ACC112 (cell line): ENCODE measurements around the gene YIPF2.

Experiments
- H2AFZ ChIP-seq: fragments of 200-600 bp; sonication (generic); one replicate; pipeline ENCODE4 v1.6.0; 2017; ENCODE audit warnings: antibody characterized with exemption, low read length; ENCODE audit not compliant: unreplicated experiment
- H3K27ac ChIP-seq: fragments of 200-600 bp; sonication (generic); 2 replicates; pipeline ENCODE4 v1.5.1; 2014; ENCODE audit warnings: low read depth, mild to moderate bottlenecking, antibody characterized with exemption, low read length, moderate library complexity
- H3K27me3 ChIP-seq: fragments of 200-600 bp; sonication (generic); 2 replicates; pipeline ENCODE4 v1.6.1; 2014; ENCODE audit warnings: mild to moderate bottlenecking, antibody characterized with exemption, low read length, moderate library complexity, mixed read lengths; ENCODE audit not compliant: insufficient read depth
- H3K36me3 ChIP-seq: fragments of 200-600 bp; sonication (generic); 2 replicates; pipeline ENCODE4 v1.6.1; 2016; ENCODE audit warnings: mild to moderate bottlenecking, antibody characterized with exemption, low read length, moderate library complexity, mixed read lengths; ENCODE audit not compliant: insufficient read depth
- H3K4me1 ChIP-seq: fragments of 200-600 bp; sonication (generic); one replicate; pipeline ENCODE4 v1.6.1; 2016; ENCODE audit warnings: low read length, mixed read lengths; ENCODE audit not compliant: insufficient read depth, unreplicated experiment, control insufficient read depth
- H3K4me3 ChIP-seq: fragments of 200-600 bp; sonication (generic); 2 replicates; pipeline ENCODE4 v1.5.1; 2014; ENCODE audit warnings: mild to moderate bottlenecking, low read depth, low read length
- H3K79me2 ChIP-seq: fragments of 200-600 bp; sonication (generic); one replicate; pipeline ENCODE4 v1.6.0; 2016; ENCODE audit warnings: low read length; ENCODE audit not compliant: control insufficient read depth, unreplicated experiment, insufficient read depth

Gene YIPF2

GRCh38 chr19:10920781-10921180 is 7.7 kb downstream of the YIPF2 start:
- Histone ChIP-seq H2AFZ (no peak overlapping the region), H3K79me2 (no peaks in the 10 kb centered on the region), H3K4me3 (no peak overlapping the region), H3K27ac (no peak overlapping the region), H3K4me1 (peaks cover 3% of the 10 kb centered on the region), H3K36me3 (0 out of 2 replicates have a peak, but pooled peaks cover 3% of the 10 kb centered on the region), H3K27me3 (no peaks in the 10 kb centered on the region)

GRCh38 chr19:10920288-10920655 is 8.2 kb downstream of the YIPF2 start:
- H3K79me2 ChIP-seq: no peaks in the 10 kb centered on the region
- H2AFZ ChIP-seq: no peak overlapping the region
- H3K27ac ChIP-seq: no peak overlapping the region
- no peaks in the 10 kb centered on the region for H3K27me3 ChIP-seq
- peaks cover 8% of the 10 kb centered on the region for H3K4me1 ChIP-seq
- H3K36me3 ChIP-seq: 0 out of 2 replicates have a peak, but pooled peaks cover under 1% of the 10 kb centered on the region
- no peak overlapping the region for H3K4me3 ChIP-seq

DNA sequence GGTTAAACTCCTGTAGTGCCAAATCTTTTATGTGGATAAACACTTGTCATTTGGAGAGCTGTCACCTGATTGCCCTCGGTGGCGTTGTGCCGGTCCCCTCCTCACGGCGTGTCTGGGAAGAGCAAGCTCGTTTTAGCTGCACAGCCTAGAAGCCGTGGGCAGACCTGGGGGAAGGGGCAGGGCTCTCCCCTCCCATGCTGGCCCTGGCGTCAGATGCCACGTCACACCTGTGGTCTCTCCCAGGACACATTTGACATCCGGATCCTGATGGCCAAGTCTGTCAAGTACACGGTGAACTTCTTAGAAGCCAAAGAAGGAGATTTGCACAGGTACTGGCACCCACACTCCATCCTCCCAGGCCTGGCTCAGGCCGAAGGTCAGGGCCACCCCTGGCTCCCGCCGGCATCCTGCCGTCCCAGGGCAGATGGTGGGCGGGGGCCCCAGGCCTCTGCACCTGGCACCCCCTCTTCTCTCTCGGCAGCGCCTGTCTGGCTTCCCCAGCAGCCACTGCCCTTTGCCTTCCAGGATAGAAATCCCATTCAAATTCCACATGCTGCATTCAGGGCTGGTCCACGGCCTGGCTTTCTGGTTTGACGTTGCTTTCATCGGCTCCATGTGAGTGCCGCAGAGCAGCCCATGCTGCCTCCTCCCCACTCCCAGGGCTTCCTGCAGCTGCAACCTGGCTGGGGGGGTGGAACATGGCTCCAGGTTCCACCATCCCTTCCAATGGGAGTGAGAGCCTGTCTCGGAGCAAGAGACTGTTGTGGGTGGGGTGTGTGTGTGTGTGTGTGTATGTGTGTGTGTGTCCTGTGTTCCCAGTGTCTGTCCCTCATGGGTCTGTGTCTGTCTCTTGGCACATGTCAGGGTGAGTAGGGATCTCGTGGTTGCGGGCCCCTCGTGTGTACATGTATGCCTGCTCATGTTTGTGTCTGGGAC is 8.8 kb downstream of the YIPF2 start:
- H3K36me3 ChIP-seq: no peaks in the 10 kb centered on the region

GRCh38 chr19:10918359-10918758 is 10.1 kb downstream of the YIPF2 start:
- no peak overlapping the region for H2AFZ ChIP-seq
- H3K27me3 ChIP-seq: no peaks in the 10 kb centered on the region
- peaks cover 14% of the 10 kb centered on the region for H3K4me1 ChIP-seq
- H3K79me2 ChIP-seq: no peaks in the 10 kb centered on the region
- no peak overlapping the region for H3K4me3 ChIP-seq
- H3K27ac ChIP-seq: no peak overlapping the region
- no peaks in the 10 kb centered on the region for H3K36me3 ChIP-seq

More for the DNA sequence above, 8.8 kb downstream of the YIPF2 start:
- Histone ChIP-seq H2AFZ (no peak overlapping the region), H3K4me1 (peaks cover 14% of the 10 kb centered on the region), H3K27ac (no peak overlapping the region), H3K79me2 (no peaks in the 10 kb centered on the region), H3K27me3 (no peaks in the 10 kb centered on the region), H3K4me3 (no peak overlapping the region)

GRCh38 chr19:10916602-10917001 is 11.8 kb downstream of the YIPF2 start:
- H3K27me3 ChIP-seq: no peaks in the 10 kb centered on the region
- H3K79me2 ChIP-seq: no peaks in the 10 kb centered on the region
- no peak overlapping the region for H2AFZ ChIP-seq
- no peaks in the 10 kb centered on the region for H3K36me3 ChIP-seq
- H3K27ac ChIP-seq: no peak overlapping the region
- H3K4me1 ChIP-seq: peaks cover 14% of the 10 kb centered on the region
- no peak overlapping the region for H3K4me3 ChIP-seq

DNA sequence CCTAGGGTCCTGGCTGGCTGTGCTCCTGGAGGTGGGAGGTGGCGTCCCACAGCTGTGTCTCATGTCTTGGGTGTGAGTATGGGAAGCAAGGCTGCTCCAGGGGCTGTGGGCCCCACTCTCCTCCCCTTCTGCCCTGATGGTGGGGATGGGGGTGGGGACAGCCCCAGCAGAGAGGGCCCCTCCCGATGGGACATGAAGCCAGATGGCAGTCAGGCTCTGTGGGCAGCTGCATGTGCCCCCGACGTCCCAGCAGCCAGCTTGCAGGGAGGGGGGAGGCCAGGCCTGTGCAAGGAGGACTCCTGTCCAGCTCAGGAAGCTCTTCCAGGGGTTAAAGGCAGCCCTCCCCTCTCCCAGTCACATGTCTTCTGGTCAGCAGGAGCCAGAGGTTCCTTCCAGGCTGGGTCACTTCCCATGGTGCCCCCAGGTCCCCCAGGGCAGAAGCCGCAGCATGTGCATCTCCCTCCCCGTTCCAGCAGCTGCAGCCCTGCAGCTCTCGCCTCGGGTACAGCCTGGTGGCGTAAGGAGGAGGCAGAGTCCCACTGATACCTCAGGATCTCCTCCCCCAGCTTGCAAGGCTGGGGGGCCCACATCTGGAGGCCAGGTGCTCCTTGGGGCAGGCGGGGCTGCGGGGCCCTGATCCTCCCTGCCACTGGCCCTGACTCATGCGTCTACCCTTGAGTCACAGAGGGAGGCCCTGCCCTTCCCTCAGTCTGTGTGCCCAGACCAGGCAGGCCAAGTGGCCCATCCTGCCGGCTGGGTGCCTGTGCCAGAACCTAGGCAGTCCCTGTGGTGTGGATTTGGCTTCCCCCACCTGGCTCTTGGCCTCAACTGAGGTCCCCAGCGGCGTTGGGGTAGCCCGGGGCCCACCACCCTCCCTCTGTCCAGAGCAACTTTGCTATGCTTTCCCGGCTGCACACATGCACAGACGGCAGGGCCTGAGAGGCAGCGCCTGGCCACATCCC is 13.0 kb downstream of the YIPF2 start:
- Histone ChIP-seq H3K4me1 (peaks cover 14% of the 10 kb centered on the region), H3K36me3 (no peaks in the 10 kb centered on the region), H2AFZ (no peak overlapping the region), H3K79me2 (no peaks in the 10 kb centered on the region), H3K27ac (no peak overlapping the region), H3K4me3 (no peak overlapping the region), H3K27me3 (no peaks in the 10 kb centered on the region)

- Histone ChIP-seq H2AFZ (no peak overlapping the region), H3K4me1 (peaks cover 14% of the 10 kb centered on the region), H3K79me2 (no peaks in the 10 kb centered on the region), H3K27me3 (no peaks in the 10 kb centered on the region), H3K4me3 (no peak overlapping the region), H3K27ac (no peak overlapping the region), H3K36me3 (no peaks in the 10 kb centered on the region)
Measured at GRCh38 chr19:10913716-10914340, 14.6 kb downstream of the YIPF2 start.

GRCh38 chr19:10912619-10913018 is 15.8 kb downstream of the YIPF2 start:
- H3K4me1 ChIP-seq: peaks cover 14% of the 10 kb centered on the region
- no peaks in the 10 kb centered on the region for H3K27me3 ChIP-seq
- no peak overlapping the region for H2AFZ ChIP-seq
- H3K4me3 ChIP-seq: no peak overlapping the region
- H3K79me2 ChIP-seq: no peaks in the 10 kb centered on the region
- H3K36me3 ChIP-seq: peaks cover 4% of the 10 kb centered on the region; the same call in 1 of the 2 replicates
- no peak overlapping the region for H3K27ac ChIP-seq

GRCh38 chr19:10911579-10912363 is 16.7 kb downstream of the YIPF2 start:
- Histone ChIP-seq H3K4me1 (peaks cover 14% of the 10 kb centered on the region), H3K4me3 (no peak overlapping the region), H3K27me3 (no peaks in the 10 kb centered on the region), H2AFZ (no peak overlapping the region), H3K27ac (no peak overlapping the region), H3K36me3 (peaks cover 4% of the 10 kb centered on the region; the same call in 1 of the 2 replicates), H3K79me2 (no peaks in the 10 kb centered on the region)
